ENCODE measurements around the gene FXR2. TPM values are rescaled to one million over a fixed set of nuclear protein-coding genes. Genes with fewer than 3 reads are reported as not detected.
"Not testable (repeated sequence)": the region's sequence is repeated elsewhere in the genome, so short reads cannot be mapped to it uniquely, and the experiment has no call there.

Gene FXR2
- total and polyA plus RNA-seq, 10 of the 15 experiments (the other 5 are each of a cell fraction or from before 2014, with no cell fraction given), result 1.6 to 33.3 (median 22.0) TPM

- POLR2A ChIA-PET, result no interaction called here
- no peaks in the 10 kb centered on the region for H3K4me1 ChIP-seq (ENCODE audit: control insufficient read depth, insufficient read depth, low read length)
- H4K20me1 ChIP-seq (ENCODE audit: control insufficient read depth, insufficient read depth), result no peaks in the 10 kb centered on the region
- no peak overlapping the region for H3K4me2 ChIP-seq (ENCODE audit: control insufficient read depth, insufficient read depth)
- H3K9ac ChIP-seq (ENCODE audit: control insufficient read depth, insufficient read depth, low read length), result no peak overlapping the region
- SMC1A ChIA-PET (ENCODE audit: uncharacterized antibody, unreplicated experiment), result no interaction called here
- in situ Hi-C loops (cut with MboI), result no loop called here
- RAD21 ChIA-PET (ENCODE audit: unreplicated experiment), result no interaction called here
- no peak for DNase-seq (ENCODE audit: low read depth, low spot score)
- no peaks in the 10 kb centered on the region for H3K9me3 ChIP-seq (replicated peaks; ENCODE audit: control insufficient read depth, insufficient read depth, low read length)
- CTCF ChIA-PET, result no interaction called here
- BruUV-seq (replicated peaks), result no TSS peak
- H3K27me3 ChIP-seq (replicated peaks in 1 of 2; ENCODE audit: control insufficient read depth in 2 of 2, insufficient read depth in 2 of 2, low read length in 1 of 2), result no peaks in the 10 kb centered on the region
- no peak overlapping the region for H3K4me3 ChIP-seq
- TF ChIP-seq SPI1 (IDR thresholded peaks at IDR 0.05; ENCODE audit: borderline replicate concordance, insufficient read depth, low read depth, low read length) (peak; percentile 51; the same call in 1 of the 2 replicates), DPF2 (IDR thresholded peaks at IDR 0.05) (no peak)
- no peaks in the 10 kb centered on the region for H3K79me2 ChIP-seq (ENCODE audit: control insufficient read depth, insufficient read depth, low read length)
- ATAC-seq, result no peak
- FAIRE-seq, result no peak
- no peak overlapping the region for H3K27ac ChIP-seq (ENCODE audit: control insufficient read depth, insufficient read depth)
- no peaks in the 10 kb centered on the region for H3K36me3 ChIP-seq (ENCODE audit: control insufficient read depth in 2 of 2, insufficient read depth in 2 of 2, low read length in 1 of 2)
- 17% methylated on average over 4 of the region's 4 CpGs for WGBS (ENCODE audit: insufficient coverage, insufficient replicate concordance, low lambda C conversion rate, missing lambda C conversion rate)
- intact Hi-C loops (cut with micrococcal nuclease; ENCODE audit: unreplicated experiment), result no loop called here
- H2AFZ ChIP-seq (ENCODE audit: control insufficient read depth, low read depth, low read length), result no peak overlapping the region
These were observed 30.1 kb upstream of the FXR2 start for GRCh38 chr17:7644775-7645174.

GRCh38 chr17:7641635-7642034, 26.9 kb upstream of the FXR2 start:
- H3K9ac ChIP-seq (ENCODE audit: control insufficient read depth, insufficient read depth, low read length); DNase-seq (ENCODE audit: low read depth, low spot score); H3K9me3 ChIP-seq (replicated peaks; ENCODE audit: control insufficient read depth, insufficient read depth, low read length); H3K79me2 ChIP-seq (ENCODE audit: control insufficient read depth, insufficient read depth, low read length); POLR2A ChIA-PET; H3K4me3 ChIP-seq; RAD21 ChIA-PET (ENCODE audit: unreplicated experiment); in situ Hi-C loops (cut with MboI); H3K36me3 ChIP-seq (ENCODE audit: control insufficient read depth in 2 of 2, insufficient read depth in 2 of 2, low read length in 1 of 2); ATAC-seq; H3K4me1 ChIP-seq (ENCODE audit: control insufficient read depth, insufficient read depth, low read length); H4K20me1 ChIP-seq (ENCODE audit: control insufficient read depth, insufficient read depth); H3K27me3 ChIP-seq (replicated peaks in 1 of 2; ENCODE audit: control insufficient read depth in 2 of 2, insufficient read depth in 2 of 2, low read length in 1 of 2); H3K4me2 ChIP-seq (ENCODE audit: control insufficient read depth, insufficient read depth); BruUV-seq (replicated peaks); H2AFZ ChIP-seq (ENCODE audit: control insufficient read depth, low read depth, low read length); intact Hi-C loops (cut with micrococcal nuclease; ENCODE audit: unreplicated experiment); H3K27ac ChIP-seq (ENCODE audit: control insufficient read depth, insufficient read depth); FAIRE-seq: not testable (repeated sequence)
- 39% methylated on average over 7 of the region's 7 CpGs for WGBS (ENCODE audit: insufficient coverage, insufficient replicate concordance, low lambda C conversion rate, missing lambda C conversion rate)
- TF ChIP-seq NFYB (IDR thresholded peaks at IDR 0.05; ENCODE audit: insufficient read depth, low read depth, low read length), result 0 out of 2 replicates have a peak, but pooled peaks have one; percentile 5
- SMC1A ChIA-PET (ENCODE audit: uncharacterized antibody, unreplicated experiment), result interaction anchor here (1.4 kb wide), 1 partner anchor 46 kb away, joined by 4 read pairs; the partner anchor contains the start of gene WRAP53
- CTCF ChIA-PET, result interaction anchor here (2.0 kb wide), 2 partner anchors 9 to 46 kb away, joined by 6 to 8 read pairs; partner anchors contain the start of gene TP53
